Thoracic aorta (tissue), 2 donors: ENCODE results near the gene MPG. TPM values are rescaled to one million over a fixed set of nuclear protein-coding genes. Genes with fewer than 3 reads are reported as not detected.

Source experiments
- ATAC-seq: fragments of 150-250 bp; one replicate; pipeline ENCODE4 v1.8.0; 2017; ENCODE audit warnings: low read depth; ENCODE audit not compliant: insufficient number of reproducible peaks, low FRiP score
- DNase-seq: peaks from one replicate; pipeline ENCODE4 v3.0.0-alpha.2; 2020; ENCODE audit warnings: low spot score
- H3K27ac ChIP-seq, 2 donors: fragments of 200-600 bp; sonication (generic); 1 replicate in 1 of 2; 2 replicates in 1 of 2; pipeline ENCODE4 v1.5.1; 2016; ENCODE audit warnings: mild to moderate bottlenecking in 2 of 2, moderate library complexity in 2 of 2
- H3K27me3 ChIP-seq: fragments of 200-600 bp; sonication (generic); replicated peaks from 2 replicates; pipeline ENCODE4 v1.6.0; 2016; ENCODE audit warnings: mild to moderate bottlenecking; ENCODE audit not compliant: insufficient read depth
- H3K36me3 ChIP-seq: fragments of 200-600 bp; sonication (generic); one replicate; pipeline ENCODE4 v1.5.1; 2016
- H3K4me1 ChIP-seq, 2 donors: fragments of 200-600 bp; sonication (generic); 1 replicate in 1 of 2; 2 replicates in 1 of 2; pipeline versions ENCODE4 v1.5.1 to v1.6.0; 2016; ENCODE audit warnings: low read depth in 2 of 2, mild to moderate bottlenecking in 1 of 2; ENCODE audit not compliant: control insufficient read depth in 1 of 2
- H3K4me3 ChIP-seq: fragments of 200-600 bp; sonication (generic); 2 replicates; pipeline ENCODE4 v1.5.1; 2016; ENCODE audit warnings: mild to moderate bottlenecking
- H3K9me3 ChIP-seq: fragments of 200-600 bp; sonication (generic); 2 replicates; pipeline ENCODE4 v1.5.1; 2016
- total RNA-seq, 2 donors: library from RNA; depleted of rRNA; stranded (reverse); fragments of >200 nt; gene quantifications; one replicate each; pipeline versions ENCODE4 v1.1.0 to v1.2.3, GENCODE V29; 2016
- TF ChIP-seq, protein P1 (sequence below): fragments of 200-600 bp; sonication (generic); IDR thresholded peaks from one replicate; pipeline ENCODE4 v1.5.1; 2019; ENCODE audit warnings: antibody characterized with exemption

The MPG gene
- total RNA-seq, 2 donors from 2014 or later: 93.1 to 202 TPM

DNA sequence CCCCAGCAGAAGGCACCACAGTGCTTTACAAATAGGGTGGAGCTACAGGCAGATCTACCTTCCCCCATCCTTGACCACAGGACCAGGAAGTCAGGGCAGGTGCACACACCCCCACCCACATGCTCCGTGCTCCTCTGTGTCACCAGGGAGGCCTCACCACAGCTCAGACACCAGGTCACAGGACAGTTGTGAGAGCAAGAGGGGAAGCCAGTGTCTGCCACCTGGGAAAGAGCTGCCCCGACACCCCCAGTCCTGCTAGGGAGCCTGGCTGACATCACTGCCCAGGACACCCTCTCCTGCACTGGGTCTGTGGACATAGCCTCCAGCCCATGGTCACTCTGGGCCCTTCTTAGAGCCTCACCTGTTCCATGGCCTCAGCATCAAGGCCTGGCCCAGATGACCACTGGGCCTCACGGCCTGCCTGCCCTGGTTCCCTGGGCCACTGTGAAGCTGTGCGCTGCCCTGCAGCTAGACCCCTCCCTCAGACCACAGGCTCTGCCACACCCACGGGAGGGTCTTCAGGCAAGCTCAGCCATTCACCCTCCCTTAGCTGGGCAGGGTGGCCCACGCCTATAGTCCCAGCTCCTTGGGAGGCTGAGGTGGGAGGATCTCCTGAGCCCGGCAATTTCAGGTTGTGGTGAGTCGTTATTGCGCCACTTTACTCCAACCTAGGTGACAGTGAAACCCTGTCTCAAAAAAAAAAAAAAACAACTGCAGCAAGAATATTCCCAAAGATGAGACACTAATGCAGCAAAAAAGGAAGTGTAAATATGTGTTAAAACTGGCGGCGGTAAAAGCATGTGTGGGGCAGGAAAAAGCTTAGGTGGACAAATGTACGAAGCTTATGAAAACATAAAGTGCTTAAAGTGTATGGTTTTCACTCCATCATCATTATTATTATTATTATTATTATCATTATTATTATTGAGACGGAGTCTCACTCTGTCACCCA, 38.8 kb upstream of the MPG start:
- ATAC-seq (no peak), DNase-seq (no peak)
- Histone ChIP-seq H3K9me3 (no peaks in the 10 kb centered on the region), H3K27ac (no peak overlapping the region), H3K4me3 (no peak overlapping the region), H3K27me3 (no peaks in the 10 kb centered on the region), H3K36me3 (no peaks in the 10 kb centered on the region), H3K4me1 (no peaks in the 10 kb centered on the region)
- TF ChIP-seq, protein P1, sequence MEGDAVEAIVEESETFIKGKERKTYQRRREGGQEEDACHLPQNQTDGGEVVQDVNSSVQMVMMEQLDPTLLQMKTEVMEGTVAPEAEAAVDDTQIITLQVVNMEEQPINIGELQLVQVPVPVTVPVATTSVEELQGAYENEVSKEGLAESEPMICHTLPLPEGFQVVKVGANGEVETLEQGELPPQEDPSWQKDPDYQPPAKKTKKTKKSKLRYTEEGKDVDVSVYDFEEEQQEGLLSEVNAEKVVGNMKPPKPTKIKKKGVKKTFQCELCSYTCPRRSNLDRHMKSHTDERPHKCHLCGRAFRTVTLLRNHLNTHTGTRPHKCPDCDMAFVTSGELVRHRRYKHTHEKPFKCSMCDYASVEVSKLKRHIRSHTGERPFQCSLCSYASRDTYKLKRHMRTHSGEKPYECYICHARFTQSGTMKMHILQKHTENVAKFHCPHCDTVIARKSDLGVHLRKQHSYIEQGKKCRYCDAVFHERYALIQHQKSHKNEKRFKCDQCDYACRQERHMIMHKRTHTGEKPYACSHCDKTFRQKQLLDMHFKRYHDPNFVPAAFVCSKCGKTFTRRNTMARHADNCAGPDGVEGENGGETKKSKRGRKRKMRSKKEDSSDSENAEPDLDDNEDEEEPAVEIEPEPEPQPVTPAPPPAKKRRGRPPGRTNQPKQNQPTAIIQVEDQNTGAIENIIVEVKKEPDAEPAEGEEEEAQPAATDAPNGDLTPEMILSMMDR: no peak

DNA sequence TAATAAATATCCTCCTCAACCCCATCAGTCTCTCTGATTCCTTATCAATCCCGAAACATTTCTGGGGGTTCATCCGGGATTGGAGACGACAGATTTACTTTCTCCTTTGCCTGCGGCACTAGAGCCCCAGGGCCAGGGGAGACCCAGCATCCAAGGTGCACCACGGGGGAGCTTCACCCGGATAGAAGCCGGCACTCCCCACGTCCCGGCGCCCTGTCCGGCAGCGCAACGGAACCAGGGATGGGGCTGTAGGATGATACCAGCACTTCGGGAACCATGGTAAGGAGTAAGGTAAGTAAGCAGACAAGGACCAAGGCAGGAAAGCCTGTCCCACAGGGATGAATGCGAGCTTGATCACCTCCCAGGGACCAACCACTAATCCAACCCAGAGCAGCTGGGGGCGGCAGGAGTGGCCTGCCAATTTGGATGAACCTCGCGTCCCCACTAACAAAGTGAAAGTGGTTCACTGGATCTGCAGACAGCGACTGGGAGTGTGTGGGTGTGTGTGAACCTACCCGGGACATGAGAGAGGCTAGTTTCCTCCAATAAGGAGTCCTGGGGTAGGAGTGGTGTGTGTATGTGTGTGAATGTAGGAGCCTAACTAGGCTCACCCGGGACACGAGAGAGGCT, 36.5 kb upstream of the MPG start:
- Histone ChIP-seq H3K36me3 (no peaks in the 10 kb centered on the region), H3K27ac (no peak overlapping the region), H3K4me3 (no peak overlapping the region), H3K27me3 (no peaks in the 10 kb centered on the region), H3K4me1 (no peaks in the 10 kb centered on the region), H3K9me3 (no peaks in the 10 kb centered on the region)
- no peak for ATAC-seq
- TF ChIP-seq, protein P1: no peak
- no peak for DNase-seq

DNA sequence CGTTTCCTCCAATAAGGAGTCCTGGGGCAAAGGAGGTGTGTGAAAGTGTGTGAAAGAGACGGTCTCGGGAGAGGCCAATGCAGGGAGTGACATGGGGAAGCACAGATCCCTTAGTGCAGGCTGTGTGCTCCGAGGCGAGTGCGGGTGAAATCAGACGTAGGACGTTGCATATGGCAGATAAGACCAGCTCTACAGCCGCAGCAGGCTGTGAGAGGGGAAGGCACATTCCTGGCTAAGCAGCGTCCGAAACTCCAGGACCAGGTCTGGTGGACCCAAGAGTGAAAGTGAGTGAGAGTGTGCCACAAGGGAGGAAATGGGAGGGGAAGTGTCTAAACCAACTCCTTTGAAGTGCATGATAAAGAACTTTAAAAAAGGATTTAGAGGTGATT, 36.0 kb upstream of the MPG start:
- ATAC-seq: no peak
- no peaks in the 10 kb centered on the region for H3K9me3 ChIP-seq
- no peaks in the 10 kb centered on the region for H3K36me3 ChIP-seq
- H3K27me3 ChIP-seq: no peaks in the 10 kb centered on the region
- no peaks in the 10 kb centered on the region for H3K4me1 ChIP-seq
- no peak overlapping the region for H3K4me3 ChIP-seq
- H3K27ac ChIP-seq: no peak overlapping the region
- TF ChIP-seq, protein P1: no peak
- DNase-seq: no peak

DNA sequence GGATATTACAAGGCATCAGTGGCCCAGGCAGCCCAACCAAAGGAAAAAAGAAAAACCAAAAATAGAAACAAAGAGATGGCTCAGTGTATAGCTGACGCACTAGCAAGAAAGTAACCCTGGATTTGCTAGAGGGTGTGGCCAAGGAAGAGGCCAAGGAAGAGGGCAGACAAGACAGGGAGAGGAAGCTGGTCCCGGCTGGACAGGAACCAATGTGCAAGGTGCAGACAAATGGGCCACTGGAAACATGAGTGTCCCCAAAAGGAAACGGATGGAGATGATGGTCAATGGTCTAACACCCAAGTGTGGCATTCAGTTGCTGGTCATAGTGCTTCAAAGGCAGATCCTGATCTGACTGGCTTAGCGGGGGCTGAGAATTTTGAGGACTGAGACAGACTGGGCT, 35.3 kb upstream of the MPG start:
- ATAC-seq: no peak
- no peaks in the 10 kb centered on the region for H3K9me3 ChIP-seq
- no peak for DNase-seq

DNA sequence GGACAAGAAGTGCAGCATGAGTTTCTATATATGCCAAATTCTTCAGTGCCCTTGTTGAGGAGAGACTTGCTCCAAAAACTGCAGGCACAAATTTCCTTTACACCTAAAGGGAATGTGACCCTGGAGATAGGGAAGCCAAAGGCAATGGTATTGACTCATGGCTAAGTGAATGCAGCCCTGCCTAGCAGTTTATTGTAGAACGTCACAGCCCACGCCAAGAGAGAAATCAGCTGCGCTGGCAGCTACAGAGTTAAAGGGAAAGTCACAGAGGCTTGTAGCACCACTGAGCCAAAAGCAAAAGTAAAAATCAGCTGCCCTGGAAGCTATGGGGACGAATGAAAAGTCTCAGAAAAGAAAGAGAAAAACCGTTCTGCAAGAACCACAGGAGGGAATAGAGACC, 34.7 kb upstream of the MPG start:
- TF ChIP-seq, protein P1: no peak
- DNase-seq (no peak), ATAC-seq (no peak)
- Histone ChIP-seq H3K4me3 (no peak overlapping the region), H3K27me3 (no peaks in the 10 kb centered on the region), H3K27ac (no peak overlapping the region), H3K36me3 (peaks cover 6% of the 10 kb centered on the region), H3K9me3 (no peaks in the 10 kb centered on the region), H3K4me1 (no peaks in the 10 kb centered on the region)

More for the DNA sequence above, 35.3 kb upstream of the MPG start:
- H3K4me3 ChIP-seq: no peak overlapping the region
- TF ChIP-seq, protein P1: no peak
- H3K4me1 ChIP-seq: no peaks in the 10 kb centered on the region
- no peaks in the 10 kb centered on the region for H3K27me3 ChIP-seq
- H3K36me3 ChIP-seq: peaks cover 2% of the 10 kb centered on the region
- no peak overlapping the region for H3K27ac ChIP-seq
